ENCODE measurements around the gene ALDH3B1.

Gene ALDH3B1

DNA sequence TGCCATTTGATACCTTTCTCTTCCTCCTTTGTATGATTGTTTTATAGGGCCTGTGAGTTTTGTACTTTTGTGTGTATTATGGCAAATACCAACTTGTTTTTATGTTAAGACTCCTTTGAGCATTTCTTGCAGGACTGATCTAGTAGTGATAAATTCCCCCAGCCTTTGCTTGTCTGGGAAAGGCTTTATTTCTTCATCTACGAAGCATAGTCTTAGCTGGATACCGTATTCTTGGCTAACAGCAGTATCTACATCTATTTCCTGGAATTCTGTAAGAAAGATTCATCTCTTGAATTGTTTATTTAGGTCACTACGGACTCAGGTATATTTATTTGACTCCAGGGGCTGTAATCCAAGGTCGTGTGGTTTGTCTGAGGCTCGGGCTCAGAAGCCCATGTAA lies 14.4 kb downstream of the ALDH3B1 start:
- H3K36me3 ChIP-seq (ENCODE audit: insufficient read depth, low read length), result no peaks in the 10 kb centered on the region
- H3K27ac ChIP-seq, result no peak overlapping the region
- no peak overlapping the region for H3K4me3 ChIP-seq
- no peak for TF ChIP-seq POLR2AphosphoS5 (IDR thresholded peaks at IDR 0.05; ENCODE audit: borderline replicate concordance, low read depth, low read length)
- TF ChIP-seq FOXP2 (optimal IDR thresholded peaks at IDR 0.05; ENCODE audit: control extremely low read depth, extremely low read length, insufficient read depth), result no peak
- no peak for TF ChIP-seq EZH2 (IDR thresholded peaks at IDR 0.05)
- no peaks in the 10 kb centered on the region for H3K9me3 ChIP-seq (ENCODE audit: low read depth, low read length)
- H3K9ac ChIP-seq (ENCODE audit: insufficient read length), result no peak overlapping the region
- DNase-seq (ENCODE audit: low read depth, low spot score), result no peak

DNA sequence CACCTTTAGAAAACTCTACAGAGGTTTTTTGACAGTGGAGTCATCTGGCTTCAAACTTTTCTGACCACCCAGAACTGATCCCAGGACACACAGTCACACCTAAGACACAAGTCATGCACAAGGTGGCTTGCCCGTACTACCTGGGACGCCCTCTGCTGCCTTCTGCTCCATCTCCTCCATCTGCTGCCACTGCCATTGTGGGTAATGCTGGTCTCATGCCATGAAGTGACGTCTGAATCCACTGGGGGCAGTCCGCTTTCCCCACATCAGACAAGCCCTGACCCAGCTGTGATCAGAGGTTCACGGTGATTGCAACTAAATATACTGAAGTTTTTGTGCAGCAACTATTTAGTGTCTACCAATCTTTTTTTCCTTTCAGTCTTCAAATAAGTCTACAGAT lies 14.9 kb downstream of the ALDH3B1 start:
- Histone ChIP-seq H3K4me3 (no peak overlapping the region), H3K9ac (ENCODE audit: insufficient read length) (no peak overlapping the region), H3K36me3 (ENCODE audit: insufficient read depth, low read length) (no peaks in the 10 kb centered on the region), H3K27ac (no peak overlapping the region), H3K9me3 (ENCODE audit: low read depth, low read length) (no peaks in the 10 kb centered on the region)
- no peak for DNase-seq (ENCODE audit: low read depth, low spot score)
- TF ChIP-seq POLR2AphosphoS5 (IDR thresholded peaks at IDR 0.05; ENCODE audit: borderline replicate concordance, low read depth, low read length) (no peak), EZH2 (IDR thresholded peaks at IDR 0.05) (no peak), FOXP2 (optimal IDR thresholded peaks at IDR 0.05; ENCODE audit: control extremely low read depth, extremely low read length, insufficient read depth) (no peak)

DNA sequence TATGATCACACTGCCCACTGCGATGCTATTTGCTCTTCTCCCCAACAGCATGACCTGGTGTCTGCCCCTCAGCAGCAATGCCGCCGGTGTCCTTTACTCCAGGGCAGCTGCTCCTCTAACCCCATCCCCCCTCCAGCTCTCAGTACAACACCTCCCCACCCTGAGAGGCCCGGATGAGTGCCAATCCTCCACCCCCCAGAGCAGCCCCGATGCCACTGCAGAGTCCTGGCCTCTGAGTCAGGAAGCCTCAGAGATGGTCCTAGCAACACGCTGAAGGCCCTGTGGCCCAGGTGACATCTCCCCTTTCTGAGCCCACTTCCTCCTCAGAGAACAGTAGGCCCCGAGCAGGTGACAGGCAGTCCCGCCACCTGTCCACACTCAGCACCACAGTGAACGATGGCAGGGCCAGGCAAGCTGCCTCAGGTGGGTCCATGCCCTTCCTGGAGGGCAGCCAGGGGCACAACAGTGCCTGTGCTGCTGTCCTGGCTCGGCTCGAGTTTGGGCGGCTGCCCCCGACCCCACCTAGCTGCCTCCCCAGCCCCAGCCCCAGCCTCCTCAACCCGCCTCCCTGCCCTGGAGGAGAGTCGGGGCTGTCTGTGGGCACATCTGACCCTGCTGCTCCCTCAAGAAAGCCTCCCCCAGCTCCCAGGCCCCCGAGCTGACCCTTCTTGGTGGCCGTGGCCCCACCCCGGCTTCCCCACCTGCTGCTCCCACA lies 16.4 kb downstream of the ALDH3B1 start:
- TF ChIP-seq POLR2AphosphoS5 (IDR thresholded peaks at IDR 0.05; ENCODE audit: borderline replicate concordance, low read depth, low read length), result no peak
- no peak for TF ChIP-seq EZH2 (IDR thresholded peaks at IDR 0.05)
- no peak for TF ChIP-seq FOXP2 (optimal IDR thresholded peaks at IDR 0.05; ENCODE audit: control extremely low read depth, extremely low read length, insufficient read depth)
- H3K4me3 ChIP-seq, result no peak overlapping the region
- DNase-seq (ENCODE audit: low read depth, low spot score), result no peak
- H3K9me3 ChIP-seq (ENCODE audit: low read depth, low read length), result no peaks in the 10 kb centered on the region
- no peak overlapping the region for H3K9ac ChIP-seq (ENCODE audit: insufficient read length)
- no peaks in the 10 kb centered on the region for H3K36me3 ChIP-seq (ENCODE audit: insufficient read depth, low read length)
- H3K27ac ChIP-seq, result no peak overlapping the region

DNA sequence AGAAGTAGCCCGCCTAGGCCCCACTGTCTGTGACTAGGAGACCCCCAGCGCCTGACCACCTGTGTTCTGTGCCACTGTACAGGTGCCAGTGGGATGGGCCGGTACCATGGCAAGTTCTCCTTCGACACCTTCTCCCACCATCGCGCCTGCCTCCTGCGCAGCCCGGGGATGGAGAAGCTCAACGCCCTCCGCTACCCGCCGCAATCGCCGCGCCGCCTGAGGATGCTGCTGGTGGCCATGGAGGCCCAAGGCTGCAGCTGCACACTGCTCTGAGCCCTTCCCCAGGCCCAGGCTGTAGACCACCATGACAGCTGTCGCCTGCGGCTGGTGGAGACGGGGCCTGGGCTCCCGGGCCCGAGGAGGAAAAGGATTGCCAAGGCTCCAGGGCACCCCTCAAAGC lies 17.5 kb downstream of the ALDH3B1 start:
- Histone ChIP-seq H3K9ac (ENCODE audit: insufficient read length) (no peak overlapping the region), H3K9me3 (ENCODE audit: low read depth, low read length) (no peaks in the 10 kb centered on the region), H3K27ac (no peak overlapping the region), H3K36me3 (ENCODE audit: insufficient read depth, low read length) (peaks cover 3% of the 10 kb centered on the region; the same call in 1 of the 2 replicates), H3K4me3 (no peak overlapping the region)
- TF ChIP-seq EZH2 (IDR thresholded peaks at IDR 0.05), result no peak
- TF ChIP-seq FOXP2 (optimal IDR thresholded peaks at IDR 0.05; ENCODE audit: control extremely low read depth, extremely low read length, insufficient read depth), result no peak
- TF ChIP-seq POLR2AphosphoS5 (IDR thresholded peaks at IDR 0.05; ENCODE audit: borderline replicate concordance, low read depth, low read length), result no peak
- no peak for DNase-seq (ENCODE audit: low read depth, low spot score)

DNA sequence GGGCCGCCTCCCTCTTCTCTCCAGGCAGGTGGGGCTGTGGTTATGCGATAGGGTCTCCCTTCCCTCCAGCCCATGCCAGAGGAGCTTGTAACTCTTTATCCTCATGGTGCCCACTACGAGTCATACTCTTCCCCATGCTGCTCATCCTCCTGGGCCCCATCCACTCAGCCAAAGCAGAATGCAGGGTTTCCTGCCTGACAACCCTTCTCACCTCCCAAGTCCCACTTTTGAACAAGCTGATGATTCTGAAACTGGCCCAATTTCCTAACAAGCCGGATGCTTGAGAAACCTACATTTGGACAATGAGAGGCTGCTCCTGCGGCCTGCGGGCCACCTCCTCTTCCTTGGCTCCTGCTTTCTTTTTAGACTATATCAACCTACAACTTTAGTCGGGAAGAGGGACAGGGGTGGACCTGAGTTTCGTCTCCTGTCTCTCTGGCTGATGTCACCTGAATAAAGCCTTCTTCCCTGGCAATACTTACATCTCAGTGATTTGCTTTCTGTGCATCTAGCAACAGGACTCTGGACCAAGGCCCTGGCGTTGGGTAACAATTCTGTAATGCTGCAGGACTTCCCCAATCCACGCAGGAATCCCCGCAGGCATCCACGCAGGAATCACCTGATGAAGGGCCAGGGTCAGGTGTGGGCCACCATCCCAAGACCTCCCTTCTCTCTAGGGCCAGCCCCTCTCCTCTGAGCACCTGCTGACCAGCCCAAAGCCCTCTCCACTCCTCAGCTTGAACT lies 18.8 kb downstream of the ALDH3B1 start:
- no peak for TF ChIP-seq POLR2AphosphoS5 (IDR thresholded peaks at IDR 0.05; ENCODE audit: borderline replicate concordance, low read depth, low read length)
- no peak for TF ChIP-seq FOXP2 (optimal IDR thresholded peaks at IDR 0.05; ENCODE audit: control extremely low read depth, extremely low read length, insufficient read depth)
- no peak for TF ChIP-seq EZH2 (IDR thresholded peaks at IDR 0.05)
- Histone ChIP-seq H3K9me3 (ENCODE audit: low read depth, low read length) (no peaks in the 10 kb centered on the region), H3K27ac (no peak overlapping the region), H3K4me3 (peak overlapping the region; percentile 98), H3K36me3 (ENCODE audit: insufficient read depth, low read length) (peaks cover 16% of the 10 kb centered on the region; the same call in 1 of the 2 replicates), H3K9ac (ENCODE audit: insufficient read length) (peak overlapping the region; percentile 80)
- no peak for DNase-seq (ENCODE audit: low read depth, low spot score)

DNA sequence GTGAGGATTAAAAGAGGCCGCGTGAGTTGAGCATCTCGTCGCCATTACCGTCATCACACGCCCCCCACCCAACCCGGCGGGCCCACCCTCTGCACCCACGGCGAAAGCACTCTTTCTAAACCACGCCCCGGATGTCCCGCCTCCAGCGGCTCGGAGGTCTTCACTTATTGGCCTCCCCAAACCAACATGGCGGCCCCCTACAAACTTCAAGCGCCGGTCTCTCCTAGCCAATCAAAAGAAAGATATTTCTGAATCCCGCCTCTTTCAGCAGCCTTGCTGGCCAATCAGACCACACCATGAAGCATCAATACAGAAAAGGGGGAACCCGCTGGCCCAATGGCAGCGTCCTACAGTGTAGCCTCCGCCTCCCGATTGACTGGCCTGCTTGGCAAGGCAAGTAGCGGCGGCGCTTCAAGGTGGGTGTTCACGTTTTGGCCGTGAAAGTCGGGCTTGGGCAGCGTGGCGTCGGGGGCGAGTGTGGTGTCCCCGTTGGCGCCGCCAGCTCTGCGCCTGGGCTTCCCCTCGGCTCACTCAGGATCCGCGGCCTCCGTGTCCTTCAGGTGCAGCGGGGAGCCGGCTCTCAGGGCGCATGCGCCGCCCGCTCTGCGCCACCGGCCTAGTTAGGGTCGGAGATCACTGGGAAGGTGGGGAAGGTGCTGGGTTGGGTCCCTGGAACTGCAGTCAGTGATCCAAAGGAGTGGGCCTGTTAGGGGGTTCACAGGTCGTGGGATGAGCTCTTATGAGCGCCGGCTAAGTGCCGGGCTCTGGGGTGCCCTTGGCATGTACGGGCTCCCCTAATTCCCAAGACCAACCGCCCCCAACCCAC lies 20.4 kb downstream of the ALDH3B1 start, which contains the start of gene NDUFS8:
TSS of gene NDUFS8 (plus strand) at position 364 of the 826 bp plus-strand sequence. CDS start 1,471 bp downstream, outside the sequence.
- H3K9me3 ChIP-seq (ENCODE audit: low read depth, low read length), result no peaks in the 10 kb centered on the region
- H3K9ac ChIP-seq (ENCODE audit: insufficient read length), result peak within 1 kb of the TSS; percentile 98
- H3K4me3 ChIP-seq, result peak within 1 kb of the TSS; percentile 98
- peak; percentile 99 for DNase-seq (ENCODE audit: low read depth, low spot score)
- peak within 1 kb of the TSS; percentile 64; the same call in 1 of the 2 replicates for H3K27ac ChIP-seq
- H3K36me3 ChIP-seq (ENCODE audit: insufficient read depth, low read length), result peaks cover 21% of the 10 kb centered on the region; the same call in 1 of the 2 replicates
- peak; percentile 84; the same call in 1 of the 2 replicates for TF ChIP-seq POLR2AphosphoS5 (IDR thresholded peaks at IDR 0.05; ENCODE audit: borderline replicate concordance, low read depth, low read length)
- TF ChIP-seq FOXP2 (optimal IDR thresholded peaks at IDR 0.05; ENCODE audit: control extremely low read depth, extremely low read length, insufficient read depth), result peak; percentile 11
- no peak for TF ChIP-seq EZH2 (IDR thresholded peaks at IDR 0.05)

DNA sequence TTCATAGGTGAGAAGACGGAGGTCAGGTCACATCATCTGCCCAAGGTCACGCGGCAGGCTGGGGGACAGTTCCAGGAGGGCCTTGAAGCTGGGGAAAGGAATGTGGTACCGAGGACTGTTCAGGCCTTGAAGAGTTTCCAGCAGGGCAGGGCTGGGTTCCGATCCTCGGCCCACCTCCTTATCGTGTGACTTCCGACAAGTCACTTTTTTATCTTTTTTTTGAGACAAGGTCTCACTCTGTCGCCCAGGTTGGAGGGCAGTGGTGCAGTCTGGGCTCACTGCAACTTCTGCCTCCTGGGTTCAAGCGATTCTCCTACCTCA lies 21.0 kb downstream of the ALDH3B1 start:
- TF ChIP-seq POLR2AphosphoS5 (IDR thresholded peaks at IDR 0.05; ENCODE audit: borderline replicate concordance, low read depth, low read length) (no peak), EZH2 (IDR thresholded peaks at IDR 0.05) (no peak), FOXP2 (optimal IDR thresholded peaks at IDR 0.05; ENCODE audit: control extremely low read depth, extremely low read length, insufficient read depth) (no peak)
- peak overlapping the region; percentile 64; the same call in 1 of the 2 replicates for H3K27ac ChIP-seq
- DNase-seq (ENCODE audit: low read depth, low spot score), result no peak

More for the DNA sequence above, 21.0 kb downstream of the ALDH3B1 start:
- H3K4me3 ChIP-seq, result peak overlapping the region; percentile 98
- H3K9me3 ChIP-seq (ENCODE audit: low read depth, low read length), result no peaks in the 10 kb centered on the region
- peak overlapping the region; percentile 98 for H3K9ac ChIP-seq (ENCODE audit: insufficient read length)
- peaks cover 21% of the 10 kb centered on the region; the same call in 1 of the 2 replicates for H3K36me3 ChIP-seq (ENCODE audit: insufficient read depth, low read length)

All from SK-N-MC (cell line).